DMS79 treated with DMSO at 0.1 percent for 48 hours (cell line): ENCODE measurements around the gene RGL1.

Experiments used
- DNase-seq: peaks from one replicate; lab custom pipeline; 2025; lab: John Stamatoyannopoulos, UW

The RGL1 gene

DNA sequence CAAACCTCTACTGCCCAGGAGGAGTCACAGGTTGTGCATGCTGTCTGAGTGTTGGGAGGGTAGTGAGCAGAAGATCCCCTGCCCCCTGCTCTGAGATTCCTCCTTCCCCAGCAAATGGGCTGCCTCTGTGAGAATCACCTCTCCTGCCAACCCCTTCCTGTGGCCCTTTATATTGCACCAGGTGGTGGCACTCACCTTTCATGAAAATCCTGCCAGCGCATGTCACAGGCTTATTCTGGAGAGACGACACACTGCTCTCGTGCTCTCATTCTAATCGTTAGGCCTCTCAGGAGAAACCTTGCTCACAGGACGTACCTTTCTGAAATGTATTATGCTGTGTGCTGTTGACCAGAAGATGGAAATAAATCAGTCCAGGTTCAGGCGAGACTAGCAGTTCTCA is 113.7 kb downstream of the RGL1 start:
- no peak for DNase-seq

DNA sequence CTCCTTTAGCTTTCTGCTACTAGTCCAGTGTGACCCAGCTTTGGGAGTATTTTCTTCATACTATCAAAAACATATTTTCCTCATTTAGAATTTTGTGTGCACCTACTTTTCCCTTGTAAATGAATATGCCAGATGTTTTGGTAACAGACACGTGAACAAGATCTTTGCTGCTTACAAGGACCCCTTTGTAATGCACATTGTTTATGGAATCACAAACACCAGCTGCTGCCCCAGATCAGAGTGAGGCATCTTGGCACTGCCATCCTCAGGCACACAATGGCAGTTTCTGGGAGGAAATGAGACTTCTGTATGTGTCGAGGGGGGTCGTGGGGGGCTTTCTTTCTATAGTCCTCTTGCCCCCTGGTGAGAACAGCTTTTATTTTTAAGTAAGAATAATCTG is 115.7 kb downstream of the RGL1 start:
- no peak for DNase-seq

DNA sequence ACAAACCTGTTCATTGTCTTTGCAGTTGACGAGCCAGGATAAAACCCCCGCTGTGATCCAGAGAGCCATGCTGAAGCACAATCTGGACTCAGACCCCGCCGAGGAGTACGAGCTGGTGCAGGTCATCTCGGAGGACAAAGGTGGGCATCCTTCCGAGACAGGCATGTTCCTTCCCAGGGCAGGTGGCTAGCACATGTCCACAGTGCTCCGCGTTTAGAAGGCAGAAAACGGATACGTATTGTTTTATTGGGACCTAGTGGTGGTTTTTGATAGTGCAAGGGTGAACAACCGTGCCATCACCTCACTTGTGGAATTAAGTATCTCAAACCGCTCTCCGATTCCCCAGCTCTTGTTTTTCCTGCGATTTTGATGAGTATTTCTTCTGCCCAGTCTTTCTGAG is 117.3 kb downstream of the RGL1 start:
- DNase-seq, result no peak

DNA sequence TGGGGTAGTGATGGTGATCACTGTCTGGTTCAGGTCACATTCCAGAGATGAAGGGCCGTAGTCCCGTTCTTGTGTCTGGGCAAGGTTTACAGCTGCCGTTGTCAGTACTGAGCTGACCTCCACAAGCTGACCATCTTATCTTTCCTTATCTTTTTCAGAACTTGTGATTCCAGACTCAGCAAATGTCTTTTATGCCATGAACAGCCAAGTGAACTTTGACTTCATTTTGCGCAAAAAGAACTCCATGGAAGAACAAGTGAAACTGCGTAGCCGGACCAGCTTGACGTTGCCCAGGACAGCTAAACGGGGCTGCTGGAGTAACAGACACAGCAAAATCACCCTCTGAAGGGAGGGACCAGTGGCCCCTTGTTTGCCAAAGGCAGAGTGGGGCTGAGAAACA is 121.0 kb downstream of the RGL1 start:
- no peak for DNase-seq

DNA sequence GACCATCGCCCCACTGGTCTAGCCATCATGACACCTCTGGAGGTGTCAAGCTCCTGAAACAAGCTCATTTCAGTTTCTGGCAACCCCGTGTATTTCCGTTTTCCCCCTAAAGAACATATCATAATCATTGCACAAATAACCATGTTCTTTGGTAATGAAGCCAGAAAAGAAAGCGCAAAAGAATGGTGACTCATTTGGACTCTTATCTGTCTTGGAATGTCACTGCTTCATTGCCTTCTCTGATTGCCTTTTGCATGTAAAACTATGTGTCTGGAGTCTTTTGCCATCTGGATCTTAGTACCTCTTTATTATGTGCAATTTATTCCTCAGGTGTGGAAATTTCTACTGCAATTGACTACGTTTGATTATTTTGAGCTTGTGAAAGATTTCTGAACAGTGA is 122.1 kb downstream of the RGL1 start:
- DNase-seq, result no peak

DNA sequence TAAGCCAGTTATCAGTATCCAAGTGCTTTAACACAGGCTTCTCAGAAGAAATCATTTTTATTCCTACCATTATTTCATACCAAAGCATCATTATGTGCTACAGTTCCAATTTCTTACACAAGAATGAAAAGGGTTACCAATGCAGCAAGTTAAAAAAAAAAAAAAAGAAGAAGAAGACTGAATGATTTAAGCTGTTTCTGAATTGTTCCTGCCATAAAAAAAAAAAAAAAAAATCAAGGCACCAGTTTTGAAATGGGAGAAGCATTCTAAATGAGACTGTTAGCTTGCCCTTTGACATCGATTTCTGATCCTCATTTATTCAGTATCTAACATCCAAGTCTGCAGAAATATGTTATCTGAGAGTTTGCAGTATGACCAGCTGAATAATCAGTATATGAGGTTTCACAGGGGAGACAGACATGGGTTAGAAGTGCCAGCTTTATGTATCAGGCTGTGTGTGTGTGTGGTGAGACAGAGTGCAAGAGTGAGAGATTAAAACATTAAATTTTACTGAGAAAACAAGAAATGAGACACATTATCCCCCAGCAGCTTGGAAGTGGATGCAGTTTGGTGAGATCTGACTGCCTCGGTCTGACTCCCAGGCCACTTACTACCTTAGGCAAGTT is 126.8 kb downstream of the RGL1 start:
- no peak for DNase-seq

DNA sequence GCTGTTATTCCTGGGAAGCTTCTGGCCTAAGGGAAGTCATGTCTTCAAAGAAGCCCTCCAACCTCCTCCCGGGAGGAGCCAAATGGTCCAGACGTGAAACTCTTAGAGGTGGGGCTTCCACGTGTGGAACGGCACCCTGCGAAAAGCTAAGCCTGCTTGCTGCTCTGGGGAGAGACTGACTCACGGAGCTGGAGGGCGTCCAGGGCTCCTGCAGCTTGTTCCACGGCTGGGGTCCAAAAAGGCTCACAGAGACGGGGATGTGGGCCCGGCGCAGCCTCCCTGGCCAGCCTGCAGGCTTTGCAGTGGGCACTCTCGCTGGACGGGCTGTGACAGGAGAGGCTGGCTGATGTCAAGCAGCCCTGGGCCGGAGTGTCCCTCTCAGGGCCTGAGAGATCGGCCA is 127.5 kb downstream of the RGL1 start:
- DNase-seq, result no peak

DNA sequence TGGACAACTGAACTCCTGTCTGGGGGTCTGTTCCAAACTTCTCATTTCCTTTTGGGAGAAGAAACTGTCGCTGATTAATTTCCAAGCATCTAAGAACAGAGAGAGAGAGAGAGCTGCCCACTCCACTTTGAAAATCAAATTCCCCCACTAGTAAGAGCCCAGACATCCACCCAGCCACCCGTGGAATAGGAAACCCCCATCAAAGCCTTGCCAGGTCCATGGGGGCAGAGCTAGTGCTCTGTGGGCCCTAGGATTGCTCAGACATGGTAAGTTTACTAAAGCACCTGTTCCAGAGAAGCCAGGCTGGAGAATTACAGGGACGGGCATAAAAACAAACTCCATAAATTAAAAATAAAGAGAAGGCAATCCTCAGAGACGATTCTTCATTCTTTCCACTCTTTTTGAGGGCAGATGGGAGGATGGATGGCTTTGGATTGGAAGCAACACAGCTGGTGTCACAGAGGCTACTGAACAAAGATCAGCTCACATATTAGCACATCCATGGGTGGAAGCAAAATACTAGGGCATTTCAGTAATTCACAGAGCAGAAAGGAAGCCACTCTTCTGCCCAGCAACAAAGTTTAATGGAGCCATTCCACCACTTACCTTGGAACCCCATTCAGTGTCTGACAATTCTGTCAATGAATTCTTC is 128.7 kb downstream of the RGL1 start:
- no peak for DNase-seq

DNA sequence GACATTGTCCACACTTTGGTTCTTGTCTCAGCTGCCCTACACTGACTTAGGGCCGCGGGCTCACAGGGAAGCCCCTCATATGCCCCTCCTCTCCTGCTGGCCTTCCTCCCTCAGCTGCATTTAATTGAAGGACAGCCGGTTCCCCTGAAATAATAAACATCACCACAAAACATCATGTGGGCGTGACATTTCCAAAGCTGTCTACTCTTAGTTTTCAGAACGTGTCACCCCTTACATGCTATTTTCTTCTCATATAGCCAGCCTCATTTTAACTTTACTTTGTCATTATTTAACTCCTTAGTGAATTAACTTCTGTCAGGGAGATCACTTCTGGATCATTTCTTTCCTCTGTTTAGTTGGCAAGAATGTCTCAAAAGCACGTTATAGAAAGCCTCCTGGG is 129.4 kb downstream of the RGL1 start:
- no peak for DNase-seq

DNA sequence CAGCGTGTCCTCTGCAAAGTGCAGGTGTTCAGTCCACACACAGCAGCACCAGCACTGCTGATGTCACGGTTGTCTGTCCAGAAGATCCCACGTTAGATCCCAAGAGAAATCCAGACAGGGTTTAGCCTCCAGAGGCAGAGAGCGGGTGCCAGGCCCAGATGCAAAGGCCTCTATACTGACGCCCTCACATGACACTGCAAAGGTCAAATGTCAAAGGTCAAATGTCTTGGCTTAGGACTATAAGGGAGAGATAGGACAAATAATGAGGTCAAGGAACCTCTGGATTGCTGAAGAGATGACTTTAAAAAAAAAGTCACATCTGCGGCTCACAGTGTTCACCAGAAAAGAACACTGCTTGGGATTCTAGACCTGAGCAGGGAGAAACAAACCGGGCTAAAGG is 131.1 kb downstream of the RGL1 start:
- DNase-seq, result no peak

DNA sequence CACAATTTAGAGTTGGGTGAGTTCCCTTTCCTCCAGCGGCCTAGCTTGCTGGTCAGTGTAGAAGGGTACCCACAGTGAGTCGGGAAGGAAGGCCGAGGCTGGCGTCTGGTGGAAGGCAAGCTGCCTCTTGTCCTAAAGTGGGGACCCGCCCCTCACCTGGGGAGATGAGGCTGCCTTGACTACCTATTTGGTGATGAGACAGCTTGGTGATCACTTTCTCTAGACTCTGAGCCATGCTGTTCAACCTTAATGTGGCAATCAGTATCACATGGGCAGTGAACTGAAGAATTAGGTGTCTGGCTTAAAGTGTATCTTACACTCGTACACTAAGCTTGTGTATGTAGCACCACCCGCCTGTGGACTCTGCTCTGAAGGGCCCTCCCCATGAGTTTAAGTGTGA is 131.9 kb downstream of the RGL1 start:
- DNase-seq, result no peak

DNA sequence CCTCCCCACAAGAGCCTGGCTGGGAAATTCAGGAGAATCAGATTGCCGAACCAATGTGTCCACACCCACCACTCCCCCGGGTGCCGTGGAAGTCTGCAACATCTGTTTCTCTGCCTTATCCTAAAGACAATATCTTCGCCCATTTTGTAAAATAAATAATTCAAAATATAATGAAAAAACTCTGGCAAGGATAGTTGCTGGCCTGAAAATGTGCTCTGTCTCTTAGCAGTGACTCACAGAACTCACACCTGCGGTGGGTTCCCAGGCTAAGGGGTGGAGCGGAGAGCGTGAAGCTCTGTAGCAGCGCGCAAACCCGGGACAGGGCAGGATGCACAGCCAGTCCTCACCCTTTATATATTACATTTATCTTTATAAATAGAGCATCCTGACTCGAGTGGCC is 132.7 kb downstream of the RGL1 start:
- no peak for DNase-seq

DNA sequence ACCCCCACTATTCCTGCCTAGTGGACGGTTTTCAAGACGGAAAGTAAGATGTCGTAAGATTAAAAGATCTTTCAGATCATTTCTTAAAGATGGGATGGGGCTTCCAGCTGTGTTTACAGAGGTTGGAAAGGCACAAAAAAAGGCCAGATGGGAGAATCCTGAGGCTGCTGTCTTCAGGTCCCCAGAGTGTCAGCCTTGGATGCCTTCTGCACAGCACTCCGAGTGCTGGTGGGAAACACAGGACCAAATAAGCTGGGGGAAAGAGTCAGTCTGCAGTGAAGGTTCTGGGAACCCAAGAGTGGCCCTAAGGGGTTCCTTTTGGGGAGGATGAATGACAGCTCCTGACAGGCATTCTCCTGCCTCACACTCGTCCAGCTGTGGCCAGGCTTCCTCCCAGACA is 136.1 kb downstream of the RGL1 start:
- DNase-seq, result no peak

DNA sequence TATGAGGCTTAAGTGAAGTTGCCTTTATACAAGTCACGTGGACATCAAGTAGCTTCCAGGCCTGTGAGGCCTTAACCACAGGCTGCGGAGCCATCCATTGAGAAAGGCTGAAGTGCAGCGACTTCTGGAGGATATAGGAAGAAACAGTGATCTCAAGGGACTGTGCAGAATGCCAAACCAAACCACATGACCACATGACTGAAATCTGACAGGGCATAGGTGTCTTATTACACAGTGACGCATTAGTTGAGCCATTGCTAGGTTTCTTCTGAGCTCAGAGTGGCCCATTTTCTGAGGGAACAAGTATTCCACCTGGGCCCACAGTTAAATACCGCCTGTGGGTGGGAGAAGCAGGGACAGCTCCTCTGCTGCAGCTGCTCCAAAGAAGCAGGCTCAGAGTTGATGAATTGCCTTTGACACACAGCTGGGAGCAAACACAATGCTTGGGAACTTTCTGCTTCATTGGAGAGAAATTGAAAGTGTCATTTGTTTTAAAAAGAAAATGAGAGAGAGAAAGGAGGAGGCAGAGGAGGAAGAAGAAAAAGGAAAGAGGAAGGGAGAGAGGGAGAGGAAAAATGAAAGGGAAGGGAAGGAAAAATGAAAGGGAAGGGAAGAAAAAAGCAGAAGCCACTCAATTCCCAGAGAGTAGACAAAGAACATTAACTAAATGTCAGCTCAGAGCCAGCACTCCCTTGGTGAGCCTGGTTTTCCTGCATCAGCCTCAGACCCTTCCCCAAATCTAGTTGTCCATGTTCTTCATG is 138.2 kb downstream of the RGL1 start:
- peak; percentile 93 for DNase-seq

DNA sequence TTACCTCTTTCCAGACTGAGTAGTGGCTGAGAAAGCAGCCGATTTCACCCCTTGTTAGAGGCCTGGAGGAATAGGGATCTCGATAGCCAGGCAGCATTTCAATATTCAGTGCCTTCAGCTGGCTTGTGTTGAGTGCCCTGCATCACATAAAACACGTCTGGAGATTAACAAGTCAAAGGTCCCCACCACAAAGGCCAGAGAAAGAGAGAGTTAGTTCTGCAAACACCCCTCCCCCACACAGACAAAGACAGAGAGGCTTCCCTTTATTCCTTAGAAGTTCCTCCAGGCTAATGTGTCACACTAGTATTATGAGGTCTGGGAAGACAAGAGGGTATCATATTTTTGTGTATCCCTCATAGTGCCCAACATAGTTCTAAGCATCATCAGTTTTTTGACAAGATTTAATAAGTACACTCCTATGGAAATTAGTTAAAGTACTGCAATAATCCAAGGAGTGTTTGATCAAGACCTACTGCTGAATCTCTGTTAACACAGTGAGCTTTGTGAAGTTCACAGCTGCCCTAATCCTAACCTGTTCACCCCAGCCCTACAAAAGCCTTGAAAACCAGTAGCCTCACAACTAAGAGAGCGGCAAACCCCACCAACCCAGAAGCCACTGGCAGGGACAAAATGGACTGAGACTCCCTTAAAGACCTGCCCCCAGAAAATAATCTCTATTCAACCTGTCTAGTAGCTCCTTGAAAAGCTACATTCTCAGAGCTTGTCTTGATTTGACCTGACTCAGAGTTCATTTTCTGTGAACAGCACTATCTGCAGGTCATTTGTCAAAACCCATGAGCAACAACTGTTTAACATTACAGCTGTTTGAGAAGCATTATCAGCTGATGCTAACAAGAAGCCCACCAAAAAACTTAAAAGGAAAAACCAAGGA is 140.8 kb downstream of the RGL1 start:
- DNase-seq, result no peak

DNA sequence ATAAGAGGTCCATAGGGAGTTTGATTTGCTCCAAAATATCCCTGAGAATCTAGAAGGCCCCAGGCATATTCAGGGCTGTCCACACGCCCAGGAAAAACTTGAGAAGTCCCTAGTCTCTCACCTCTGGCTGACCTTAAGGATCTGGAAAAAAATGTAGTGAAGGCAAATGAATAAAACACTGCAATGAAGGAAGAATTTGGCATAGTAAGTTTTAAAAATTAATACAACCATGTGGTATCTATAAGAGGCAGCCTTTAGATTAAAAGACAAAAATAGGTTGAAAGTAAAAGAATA is 141.3 kb downstream of the RGL1 start:
- DNase-seq, result no peak

DNA sequence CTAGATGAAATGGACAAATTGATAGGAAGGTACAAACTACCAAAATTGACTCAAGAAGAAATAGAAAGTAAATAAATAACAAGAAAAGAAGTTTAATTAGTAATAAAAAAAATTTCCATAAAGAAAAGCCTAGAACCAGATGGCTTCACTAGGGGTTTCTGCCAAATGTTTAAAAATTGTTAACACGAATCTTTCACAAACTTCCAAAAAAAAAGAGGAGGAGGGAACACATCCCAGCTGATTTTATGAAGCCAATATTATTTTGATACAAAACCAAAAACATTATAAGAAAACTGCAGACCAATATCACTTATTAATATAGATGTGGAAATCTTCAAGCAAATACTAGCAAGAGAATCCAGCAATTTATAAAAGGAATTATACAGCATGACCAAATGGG is 143.1 kb downstream of the RGL1 start:
- no peak for DNase-seq

DNA sequence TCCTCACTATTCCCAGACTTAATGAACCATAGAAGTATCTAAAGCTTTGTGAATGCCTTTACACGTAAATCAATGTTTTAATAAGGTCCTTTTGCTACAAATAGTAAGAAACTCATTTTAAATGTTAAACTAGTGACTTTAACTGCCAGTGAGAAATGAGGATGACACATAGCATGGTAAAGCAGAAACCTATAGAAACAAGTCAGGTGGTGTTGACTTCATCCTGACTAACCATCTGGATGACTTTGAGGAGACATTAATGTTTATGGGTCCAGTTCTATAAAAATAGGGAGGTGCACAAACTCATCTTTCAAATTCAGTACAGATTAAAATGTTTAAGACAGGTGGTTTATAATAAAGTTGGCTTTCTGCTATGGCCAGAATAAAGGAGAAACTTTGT is 147.2 kb downstream of the RGL1 start:
- no peak for DNase-seq

DNA sequence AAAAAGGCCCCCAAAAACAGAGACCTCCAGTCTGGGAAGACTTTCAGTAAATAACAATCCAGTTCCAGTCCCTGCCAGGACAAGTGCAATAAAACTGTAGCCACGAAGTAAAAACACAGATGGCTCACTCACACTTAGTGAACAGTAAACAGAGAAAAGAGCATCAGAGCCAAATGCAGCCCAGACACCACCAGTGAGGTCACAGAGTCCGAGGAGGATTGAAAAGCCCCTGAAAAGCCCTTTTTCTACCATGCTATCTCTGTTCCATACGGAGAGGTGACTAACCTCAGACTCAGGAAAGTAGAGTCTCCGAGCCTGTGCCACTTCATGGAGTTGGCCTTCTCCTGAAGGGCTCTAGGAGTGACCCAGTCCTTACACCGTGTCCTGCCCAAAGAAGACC is 148.1 kb downstream of the RGL1 start:
- peak; percentile 6 for DNase-seq

DNA sequence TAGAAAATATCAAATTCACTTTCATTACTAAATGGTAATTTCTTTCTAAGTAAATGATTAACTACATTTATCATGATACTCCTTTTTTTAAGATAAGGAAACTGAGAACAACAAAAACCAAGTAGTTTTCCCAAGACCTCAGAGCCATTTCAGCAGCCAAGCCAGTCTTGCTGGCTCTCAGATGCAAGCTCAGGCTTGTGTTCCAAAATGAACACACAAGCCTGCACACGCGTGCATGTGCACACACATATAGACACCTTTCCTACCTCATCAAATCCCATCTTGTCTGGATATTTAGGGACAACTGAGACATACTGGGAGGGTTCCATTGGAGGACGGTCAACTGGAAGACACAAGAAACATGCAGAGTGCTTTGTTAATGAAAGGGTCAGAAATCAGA is 149.6 kb downstream of the RGL1 start:
- DNase-seq, result no peak

DNA sequence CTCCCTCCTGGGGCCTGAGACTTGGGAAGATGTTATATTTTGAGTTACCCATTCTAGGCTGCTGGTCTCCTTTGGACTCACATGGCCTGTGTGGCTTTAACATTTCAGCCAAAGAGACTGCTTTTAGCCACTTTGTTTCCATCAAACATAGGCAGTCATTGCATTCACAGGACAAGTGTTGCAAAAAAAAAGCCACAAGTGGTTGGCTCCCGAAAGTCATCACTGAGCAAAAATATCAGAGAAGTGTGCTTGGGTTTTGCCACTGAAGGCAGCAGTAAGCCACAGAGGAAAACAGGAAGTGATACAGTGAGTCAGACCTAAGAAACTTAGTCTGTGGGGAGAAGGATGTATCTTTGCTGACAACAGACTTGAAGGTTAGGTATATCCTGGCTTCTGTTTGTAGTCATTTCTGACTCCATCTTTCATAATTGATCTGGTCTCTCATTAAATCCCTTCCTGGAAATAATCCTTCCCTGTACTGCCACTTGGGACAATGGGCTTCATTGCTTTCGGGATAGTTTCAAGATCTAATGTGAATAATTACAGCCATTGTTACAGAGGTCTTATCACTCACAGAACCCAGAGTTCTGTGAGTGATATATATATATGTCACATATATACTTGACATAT is 151.8 kb downstream of the RGL1 start:
- DNase-seq, result no peak

DNA sequence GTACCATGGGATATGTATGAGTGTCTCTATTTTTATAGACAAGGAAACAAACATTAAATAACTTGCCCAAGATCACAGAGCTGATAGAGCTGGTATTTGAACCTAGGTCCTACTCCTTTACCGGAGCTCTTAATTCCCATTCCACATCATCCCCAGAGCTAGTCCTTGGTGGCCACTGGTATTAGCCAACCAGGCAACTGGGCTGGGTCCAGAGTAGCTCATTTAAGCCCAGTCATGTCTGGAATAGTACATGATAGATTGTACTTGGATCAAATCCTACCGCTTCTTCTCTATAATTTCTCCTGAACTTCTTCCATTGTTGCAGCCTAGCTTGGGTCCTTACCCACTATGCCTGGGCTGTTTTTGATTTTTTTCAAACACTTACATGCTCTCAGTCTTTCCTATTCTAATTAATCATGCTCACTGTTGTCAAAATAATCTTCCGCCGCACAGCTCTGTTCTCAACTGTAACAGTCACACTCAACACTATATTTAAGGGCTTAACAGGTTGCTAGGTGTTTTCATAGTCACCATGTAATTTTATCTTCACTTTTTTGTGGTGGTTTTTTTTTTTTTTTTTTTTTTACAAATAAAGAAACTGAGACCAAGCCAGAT is 152.4 kb downstream of the RGL1 start:
- no peak for DNase-seq
